ENCODE data around the gene TCEANC. TPM values are rescaled to one million over a fixed set of nuclear protein-coding genes. Genes with fewer than 3 reads are reported as not detected.

TCEANC gene
- polyA plus RNA-seq, 10 donors, result 3.1 to 5.7 (median 4.9) TPM

- DNase-seq, result no peak
Measured at GRCh38 chrX:13691841-13692371, 39.0 kb downstream of the TCEANC start.

DNA sequence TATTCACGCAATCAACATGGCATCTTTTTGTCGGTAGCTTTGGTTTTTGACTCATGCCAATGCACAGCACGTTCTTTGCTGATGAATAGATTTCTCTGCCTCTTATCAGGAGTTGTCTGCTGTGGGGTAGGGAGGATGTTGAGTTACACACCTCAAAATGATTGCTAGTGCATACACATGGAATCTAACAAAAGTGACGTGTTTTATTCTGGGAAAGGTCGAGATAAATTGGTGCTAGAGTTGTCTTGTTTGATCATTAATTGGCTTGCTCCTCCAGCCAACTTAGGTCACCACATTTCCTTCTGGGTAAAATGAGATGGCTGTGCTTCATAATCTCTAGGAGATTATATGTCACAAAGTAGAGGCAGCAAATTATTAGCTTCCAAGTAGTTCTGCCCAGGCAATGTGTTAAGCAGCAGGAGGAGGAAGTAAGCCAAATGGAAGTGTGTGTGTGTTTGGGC, 39.9 kb downstream of the TCEANC start:
- no peak for DNase-seq

- no peak for DNase-seq
Measured at GRCh38 chrX:13693341-13693961, 40.5 kb downstream of the TCEANC start.

DNA sequence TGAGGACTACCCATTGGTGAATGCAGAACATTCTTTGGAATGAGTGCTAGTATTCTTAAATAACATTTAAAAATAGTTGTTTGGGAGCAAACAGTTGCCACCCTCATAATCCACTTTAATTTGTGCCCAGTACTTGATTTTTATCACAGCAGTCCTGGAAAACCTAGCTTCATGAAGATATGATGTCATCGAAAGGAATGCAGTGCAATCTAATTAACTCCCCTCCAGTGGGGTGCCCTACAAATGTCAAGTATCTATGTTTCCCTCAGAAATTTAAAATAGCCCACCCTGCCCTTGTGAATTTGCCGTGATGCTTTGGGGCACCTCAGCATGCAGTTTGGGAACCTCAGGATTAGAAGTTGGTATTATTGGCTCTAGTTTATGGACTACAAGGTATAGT, 41.4 kb downstream of the TCEANC start:
- no peak for DNase-seq

- DNase-seq, result no peak
Measured at GRCh38 chrX:13694983-13695382, 42.0 kb downstream of the TCEANC start.

- no peak for DNase-seq
Measured at GRCh38 chrX:13695601-13696115, 42.7 kb downstream of the TCEANC start.

GRCh38 chrX:13697455-13697854, 44.5 kb downstream of the TCEANC start:
- no peak for DNase-seq

DNA sequence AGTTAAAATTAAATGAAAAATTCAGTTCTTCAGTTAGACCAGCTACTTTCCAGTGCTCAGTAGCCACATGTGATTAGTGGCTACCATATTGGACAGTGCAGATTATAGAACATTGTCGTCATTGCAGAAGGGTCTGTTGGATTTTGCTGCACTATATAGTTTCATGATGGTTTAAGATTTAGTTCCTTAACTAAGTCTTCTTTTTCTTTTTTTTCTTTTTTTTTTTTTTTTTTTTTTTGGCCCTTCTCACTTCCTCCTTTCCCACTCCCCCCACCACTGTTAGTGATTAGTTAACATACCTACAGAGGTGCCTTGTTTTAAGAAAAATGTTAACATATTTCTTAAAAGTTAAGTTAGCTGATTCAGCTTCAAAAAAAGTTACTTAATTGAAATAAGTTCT, 45.0 kb downstream of the TCEANC start:
- no peak for DNase-seq

- no peak for DNase-seq
Measured at GRCh38 chrX:13698432-13698831, 45.5 kb downstream of the TCEANC start.

- DNase-seq, result no peak
Measured at GRCh38 chrX:13699183-13699826, 46.4 kb downstream of the TCEANC start.

- no peak for DNase-seq
Measured at GRCh38 chrX:13700380-13700779, 47.4 kb downstream of the TCEANC start.

DNA sequence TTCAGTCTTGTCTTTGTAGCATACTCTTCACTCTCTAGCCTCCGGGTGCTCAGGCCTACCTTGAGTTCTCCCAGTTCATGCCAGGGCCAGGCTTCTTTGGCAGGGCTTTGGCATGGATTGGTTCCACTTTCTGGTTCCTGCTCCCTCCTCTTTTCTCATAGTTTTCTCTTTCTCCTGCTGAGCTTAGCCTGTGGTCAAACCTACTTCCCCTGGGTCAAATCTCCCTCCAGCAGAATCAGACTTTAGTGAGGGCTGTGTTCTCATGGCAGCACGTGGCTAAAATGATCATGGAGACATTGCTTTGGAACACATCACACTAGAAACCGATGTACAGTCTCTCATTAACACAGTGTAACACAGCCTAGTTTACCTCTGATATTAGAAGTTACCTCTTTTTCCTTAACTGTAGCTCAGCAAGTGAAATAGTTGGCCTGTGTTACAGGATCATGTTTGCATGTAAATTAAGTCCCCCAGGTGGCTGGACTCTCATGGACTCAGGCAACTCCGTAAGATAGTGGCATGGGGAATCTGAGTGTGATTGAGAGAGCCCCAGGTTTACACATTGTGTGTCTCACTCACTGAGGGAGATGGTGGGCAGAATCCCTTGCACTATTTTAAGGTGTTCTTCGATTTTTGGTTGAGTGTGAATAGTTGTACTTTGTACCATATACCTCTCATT, 49.3 kb downstream of the TCEANC start:
- no peak for DNase-seq

- no peak for DNase-seq
Measured at GRCh38 chrX:13703135-13703534, 50.2 kb downstream of the TCEANC start.

GRCh38 chrX:13703589-13703988, 50.6 kb downstream of the TCEANC start:
- no peak for DNase-seq

GRCh38 chrX:13711141-13711540, 58.2 kb downstream of the TCEANC start:
- DNase-seq, result no peak

Other genes starting within 250 kb of the TCEANC start
- 100 to 1,000 TPM in 8 of 10 donors, 10 to 100 TPM in 2; 72.1 to 159 (median 114) TPM for gene EGFL6, start 83.5 kb upstream of the TCEANC start, polyA plus RNA-seq (ENCODE audit: insufficient read length in 10 of 10)
- gene RAB9A, start 36.0 kb downstream of the TCEANC start, polyA plus RNA-seq (ENCODE audit: insufficient read length in 10 of 10), result 10 to 100 TPM; 14.1 to 24.5 (median 20.3) TPM
- 10 to 100 TPM in 9 of 10 donors, 1 to 10 TPM in 1; 8.4 to 15.0 (median 12.9) TPM for gene TRAPPC2, start 81.5 kb downstream of the TCEANC start, polyA plus RNA-seq (ENCODE audit: insufficient read length in 10 of 10)
- 10 to 100 TPM; 14.6 to 29.8 (median 20.2) TPM for gene OFD1, start 81.6 kb downstream of the TCEANC start, polyA plus RNA-seq (ENCODE audit: insufficient read length in 10 of 10)
- 10 to 100 TPM; 15.9 to 29.5 (median 21.2) TPM for gene GPM6B, start 164.0 kb downstream of the TCEANC start, polyA plus RNA-seq (ENCODE audit: insufficient read length in 10 of 10)

Data from muscle of back (tissue), 11 donors.